Activated naive CD4-positive, alpha-beta T cell treated with anti-CD3 and anti-CD28 coated beads, Interleukin-2, amount 10 ng/mL, durations not matched to agents 7 days and 5 days (primary cell): Measurements from ENCODE around the gene RPL10A.
"Not testable (repeated sequence)": the region's sequence is repeated elsewhere in the genome, so short reads cannot be mapped to it uniquely, and the experiment has no call there.

Experiments
- CTCF ChIA-PET: fragments of 350-600 bp; sonication (Branson Sonifier 250); formaldehyde crosslinking; loops from one replicate; lab custom pipeline; 2021; ENCODE audit warnings: antibody characterized with exemption; lab: Charles Lee
- DNase-seq: peaks from one replicate; pipeline ENCODE4 v3.0.0-alpha.2; 2020
- H3K27ac Mint-ChIP-seq: one replicate; pipeline ENCODE4 v1.8.0; 2021; ENCODE audit warnings: mild to moderate bottlenecking, moderate library complexity, mixed read lengths
- H3K27me3 Mint-ChIP-seq: one replicate; pipeline ENCODE4 v1.8.0; 2021; ENCODE audit warnings: mild to moderate bottlenecking, mixed read lengths
- H3K36me3 Mint-ChIP-seq: one replicate; pipeline ENCODE4 v1.8.0; 2021; ENCODE audit warnings: mixed read lengths
- H3K4me1 Mint-ChIP-seq: one replicate; pipeline ENCODE4 v1.8.0; 2021; ENCODE audit warnings: mixed read lengths
- H3K4me3 Mint-ChIP-seq: one replicate; pipeline ENCODE4 v1.8.0; 2021; ENCODE audit warnings: mild to moderate bottlenecking, moderate library complexity, mixed read lengths
- H3K9me3 Mint-ChIP-seq: one replicate; pipeline ENCODE4 v1.8.0; 2021; ENCODE audit warnings: mixed read lengths

The RPL10A gene

GRCh38 chr6:35436071-35436857 is 31.9 kb upstream of the RPL10A start:
- Mint-ChIP-seq H3K9me3 (no peaks in the 10 kb centered on the region), H3K27ac (no peak overlapping the region), H3K4me3 (no peak overlapping the region), H3K4me1 (no peaks in the 10 kb centered on the region), H3K27me3 (peaks cover 19% of the 10 kb centered on the region), H3K36me3 (no peaks in the 10 kb centered on the region)
- no peak for DNase-seq
- CTCF ChIA-PET, result interaction anchor here (0.9 to 3.5 kb wide), 4 partner anchors 13 to 17 kb away, joined by 3 to 12 read pairs (median 4); no protein-coding TSS in a partner anchor

- CTCF ChIA-PET, result interaction anchor here (1.1 to 4.1 kb wide), 3 partner anchors 10 to 19 kb away, joined by 4 to 14 read pairs (median 12); partner anchors contain the start of gene FANCE
- H3K4me1 Mint-ChIP-seq, H3K36me3 Mint-ChIP-seq, H3K4me3 Mint-ChIP-seq, H3K9me3 Mint-ChIP-seq, DNase-seq, H3K27ac Mint-ChIP-seq: not testable (repeated sequence)
- peaks cover 31% of the 10 kb centered on the region for H3K27me3 Mint-ChIP-seq
Measured at GRCh38 chr6:35438378-35439065, 29.7 kb upstream of the RPL10A start.

- Mint-ChIP-seq H3K27me3 (peaks cover 31% of the 10 kb centered on the region), H3K36me3 (no peaks in the 10 kb centered on the region), H3K4me3 (no peak overlapping the region), H3K27ac (no peak overlapping the region), H3K4me1 (no peaks in the 10 kb centered on the region), H3K9me3 (no peaks in the 10 kb centered on the region)
- CTCF ChIA-PET, result interaction anchor here (4.1 kb wide), 1 partner anchor 20 kb away, joined by 14 read pairs; no protein-coding TSS in a partner anchor
- no peak for DNase-seq
Measured at GRCh38 chr6:35439308-35439707, 28.9 kb upstream of the RPL10A start.

GRCh38 chr6:35441205-35441604 is 27.0 kb upstream of the RPL10A start:
- no peak for DNase-seq
- H3K36me3 Mint-ChIP-seq, result no peaks in the 10 kb centered on the region
- H3K4me3 Mint-ChIP-seq, result no peak overlapping the region
- no peak overlapping the region for H3K27ac Mint-ChIP-seq
- peaks cover 35% of the 10 kb centered on the region for H3K27me3 Mint-ChIP-seq
- H3K9me3 Mint-ChIP-seq, result no peaks in the 10 kb centered on the region
- peaks cover 13% of the 10 kb centered on the region for H3K4me1 Mint-ChIP-seq
- CTCF ChIA-PET, result interaction anchor here (1.2 to 4.1 kb wide), 2 partner anchors 16 to 21 kb away, joined by 4 to 14 read pairs; no protein-coding TSS in a partner anchor

- H3K27ac Mint-ChIP-seq, result no peak overlapping the region
- H3K4me3 Mint-ChIP-seq, result no peak overlapping the region
- H3K4me1 Mint-ChIP-seq, result peaks cover 16% of the 10 kb centered on the region
- CTCF ChIA-PET, result interaction anchor here (4.1 kb wide), 1 partner anchor 22 kb away, joined by 14 read pairs; no protein-coding TSS in a partner anchor
- peaks cover 34% of the 10 kb centered on the region for H3K27me3 Mint-ChIP-seq
- no peak for DNase-seq
- no peaks in the 10 kb centered on the region for H3K36me3 Mint-ChIP-seq
- H3K9me3 Mint-ChIP-seq, result no peaks in the 10 kb centered on the region
Measured at GRCh38 chr6:35441642-35442041, 26.6 kb upstream of the RPL10A start.

GRCh38 chr6:35442693-35443092 is 25.5 kb upstream of the RPL10A start:
- Mint-ChIP-seq H3K4me1 (peaks cover 16% of the 10 kb centered on the region), H3K27me3 (peaks cover 31% of the 10 kb centered on the region), H3K27ac (no peak overlapping the region), H3K9me3 (no peaks in the 10 kb centered on the region), H3K36me3 (no peaks in the 10 kb centered on the region), H3K4me3 (no peak overlapping the region)
- no peak for DNase-seq
- CTCF ChIA-PET, result interaction anchor here (0.7 to 3.4 kb wide), 2 partner anchors 23 to 101 kb away, joined by 3 to 14 read pairs; partner anchors contain the start of gene PPARD

GRCh38 chr6:35443341-35444030 is 24.7 kb upstream of the RPL10A start:
- Mint-ChIP-seq H3K36me3 (no peaks in the 10 kb centered on the region), H3K4me1 (peaks cover 19% of the 10 kb centered on the region), H3K9me3 (no peaks in the 10 kb centered on the region), H3K27ac (no peak overlapping the region), H3K4me3 (no peak overlapping the region), H3K27me3 (peaks cover 28% of the 10 kb centered on the region)
- no peak for DNase-seq
- CTCF ChIA-PET, result interaction anchor here (0.7 to 3.4 kb wide), 2 partner anchors 23 to 102 kb away, joined by 3 to 14 read pairs; partner anchors contain the start of gene PPARD

- Mint-ChIP-seq H3K27ac (no peak overlapping the region), H3K4me1 (peaks cover 29% of the 10 kb centered on the region), H3K9me3 (no peaks in the 10 kb centered on the region), H3K27me3 (peaks cover 42% of the 10 kb centered on the region), H3K4me3 (no peak overlapping the region), H3K36me3 (no peaks in the 10 kb centered on the region)
- peak; percentile 67 for DNase-seq
- CTCF ChIA-PET, result interaction anchor here (1.1 to 5.7 kb wide), 4 partner anchors 26 to 152 kb away, joined by 4 to 114 read pairs (median 10); partner anchors contain the start of genes DEF6 and PPARD
Measured at GRCh38 chr6:35445691-35446090, 22.5 kb upstream of the RPL10A start.

- H3K27me3 Mint-ChIP-seq, result peaks cover 46% of the 10 kb centered on the region
- H3K9me3 Mint-ChIP-seq, result no peaks in the 10 kb centered on the region
- no peak for DNase-seq
- CTCF ChIA-PET, result interaction anchor here (0.8 to 8.9 kb wide), 9 partner anchors 11 to 288 kb away, joined by 3 to 114 read pairs (median 4); partner anchors contain the start of genes DEF6 and PPARD
- H3K36me3 Mint-ChIP-seq, result peaks cover 2% of the 10 kb centered on the region
- no peak overlapping the region for H3K4me3 Mint-ChIP-seq
- H3K27ac Mint-ChIP-seq, result no peak overlapping the region
- peaks cover 49% of the 10 kb centered on the region for H3K4me1 Mint-ChIP-seq
Measured at GRCh38 chr6:35448191-35448590, 20.0 kb upstream of the RPL10A start.

GRCh38 chr6:35449287-35449881 is 18.8 kb upstream of the RPL10A start:
- H3K27me3 Mint-ChIP-seq, result peaks cover 42% of the 10 kb centered on the region
- DNase-seq, result peak; percentile 52
- H3K36me3 Mint-ChIP-seq, result peaks cover 7% of the 10 kb centered on the region
- H3K9me3 Mint-ChIP-seq, result no peaks in the 10 kb centered on the region
- H3K4me1 Mint-ChIP-seq, result peaks cover 61% of the 10 kb centered on the region
- CTCF ChIA-PET, result interaction anchor here (0.7 to 8.9 kb wide), 23 partner anchors 13 to 287 kb away, joined by 3 to 114 read pairs (median 4); partner anchors contain the start of genes DEF6, PPARD and RPL10A
- no peak overlapping the region for H3K4me3 Mint-ChIP-seq
- no peak overlapping the region for H3K27ac Mint-ChIP-seq

- Mint-ChIP-seq H3K36me3 (peaks cover 17% of the 10 kb centered on the region), H3K9me3 (no peaks in the 10 kb centered on the region), H3K4me3 (peak overlapping the region; percentile 80), H3K27ac (no peak overlapping the region), H3K4me1 (peaks cover 57% of the 10 kb centered on the region), H3K27me3 (peaks cover 30% of the 10 kb centered on the region)
- no peak for DNase-seq
- CTCF ChIA-PET, result interaction anchor here (0.7 to 8.9 kb wide), 12 partner anchors 14 to 155 kb away, joined by 3 to 114 read pairs (median 5); partner anchors contain the start of genes DEF6, PPARD and RPL10A
Measured at GRCh38 chr6:35451354-35452182, 16.6 kb upstream of the RPL10A start.
